ENCODE results near the gene THYN1. TPM values are rescaled to one million over a fixed set of nuclear protein-coding genes. Genes with fewer than 3 reads are reported as not detected.

The THYN1 gene
- polyA plus RNA-seq, 1 donor (not counting 4 experiments of a cell fraction or from before 2014, with no cell fraction given): 45.8 TPM

- FAIRE-seq (no peak), DNase-seq (ENCODE audit: low read depth, low spot score) (no peak)
- TF ChIP-seq EZH2 (IDR thresholded peaks at IDR 0.05; ENCODE audit: low read length) (no peak), CTCF (optimal IDR thresholded peaks at IDR 0.05 in 1 of 3, IDR thresholded peaks at IDR 0.05 in 1 of 3, conservative IDR thresholded peaks at IDR 0.05 in 1 of 3; ENCODE audit: extremely low read depth in 1 of 3, insufficient read depth in 2 of 3, low read length in 3 of 3) (no peak)
- Histone ChIP-seq H3K4me1 (ENCODE audit: control insufficient read depth, extremely low read depth, insufficient read depth, low read length) (no peaks in the 10 kb centered on the region), H4K20me1 (ENCODE audit: control insufficient read depth, extremely low read depth, insufficient read depth, low read length) (no peaks in the 10 kb centered on the region), H3K79me2 (ENCODE audit: control insufficient read depth, insufficient read depth, low read length) (peaks cover 19% of the 10 kb centered on the region), H2AFZ (ENCODE audit: control insufficient read depth, low read length) (no peak overlapping the region), H3K36me3 (ENCODE audit: control insufficient read depth in 2 of 2, extremely low read depth in 1 of 2, insufficient read depth in 2 of 2, low read length in 2 of 2) (peaks cover 9 to 27% of the 10 kb centered on the region in 2 experiments), H3K4me2 (ENCODE audit: control insufficient read depth, extremely low read depth, insufficient read depth, low read depth, low read length) (no peak overlapping the region), H3K27ac (ENCODE audit: control insufficient read depth, insufficient read depth, low read length) (no peak overlapping the region), H3K9ac (ENCODE audit: control insufficient read depth, extremely low read depth, insufficient read depth, low read length) (no peak overlapping the region), H3K9me3 (ENCODE audit: control insufficient read depth, low read depth, low read length) (no peaks in the 10 kb centered on the region), H3K9me1 (ENCODE audit: control insufficient read depth, extremely low read depth, insufficient read depth, low read length) (no peaks in the 10 kb centered on the region), H3K27me3 (ENCODE audit: control insufficient read depth, extremely low read depth, insufficient read depth, low read length) (no peaks in the 10 kb centered on the region), H3K4me3 (ENCODE audit: control insufficient read depth in 2 of 3, extremely low read depth in 1 of 3, insufficient read depth in 2 of 3, low read depth in 1 of 3, low read length in 3 of 3) (no peak overlapping the region)
- dilution Hi-C loops (cut with MboI; ENCODE audit: extremely low pct_ligation_motif_present, low sequenced_read_pairs): no loop called here
These were observed 16.2 kb downstream of the THYN1 start for GRCh38 chr11:134236834-134237556.

- Histone ChIP-seq H3K27ac (ENCODE audit: control insufficient read depth, insufficient read depth, low read length) (no peak overlapping the region), H3K9ac (ENCODE audit: control insufficient read depth, extremely low read depth, insufficient read depth, low read length) (no peak overlapping the region), H3K36me3 (ENCODE audit: control insufficient read depth in 2 of 2, extremely low read depth in 1 of 2, insufficient read depth in 2 of 2, low read length in 2 of 2) (peaks cover 7 to 25% of the 10 kb centered on the region in 2 experiments), H3K4me1 (ENCODE audit: control insufficient read depth, extremely low read depth, insufficient read depth, low read length) (no peaks in the 10 kb centered on the region), H4K20me1 (ENCODE audit: control insufficient read depth, extremely low read depth, insufficient read depth, low read length) (no peaks in the 10 kb centered on the region), H3K9me1 (ENCODE audit: control insufficient read depth, extremely low read depth, insufficient read depth, low read length) (no peaks in the 10 kb centered on the region), H3K27me3 (ENCODE audit: control insufficient read depth, extremely low read depth, insufficient read depth, low read length) (no peaks in the 10 kb centered on the region), H3K4me2 (ENCODE audit: control insufficient read depth, extremely low read depth, insufficient read depth, low read depth, low read length) (no peak overlapping the region), H2AFZ (ENCODE audit: control insufficient read depth, low read length) (no peak overlapping the region), H3K4me3 (ENCODE audit: control insufficient read depth in 2 of 3, extremely low read depth in 1 of 3, insufficient read depth in 2 of 3, low read depth in 1 of 3, low read length in 3 of 3) (no peak overlapping the region), H3K79me2 (ENCODE audit: control insufficient read depth, insufficient read depth, low read length) (peaks cover 32% of the 10 kb centered on the region), H3K9me3 (ENCODE audit: control insufficient read depth, low read depth, low read length) (no peaks in the 10 kb centered on the region)
- dilution Hi-C loops (cut with MboI; ENCODE audit: extremely low pct_ligation_motif_present, low sequenced_read_pairs): no loop called here
- no peak for DNase-seq (ENCODE audit: low read depth, low spot score)
- FAIRE-seq: no peak
- TF ChIP-seq EZH2 (IDR thresholded peaks at IDR 0.05; ENCODE audit: low read length): no peak
- no peak for TF ChIP-seq CTCF (optimal IDR thresholded peaks at IDR 0.05 in 1 of 3, IDR thresholded peaks at IDR 0.05 in 1 of 3, conservative IDR thresholded peaks at IDR 0.05 in 1 of 3; ENCODE audit: extremely low read depth in 1 of 3, insufficient read depth in 2 of 3, low read length in 3 of 3)
These were observed 17.8 kb downstream of the THYN1 start for GRCh38 chr11:134235399-134235798.

Measured in keratinocyte (primary cell).